Epithelial cell of prostate (primary cell): ENCODE data around the gene IMMP2L.

Source experiments
- DNase-seq: peaks from one replicate; pipeline ENCODE4 v3.0.0-alpha.2; 2011; ENCODE audit warnings: low read depth, low spot score
- H3K27ac ChIP-seq: fragments of 450-650 bp; 2 replicates; pipeline ENCODE4 v1.5.1; 2017; ENCODE audit warnings: mild to moderate bottlenecking

The IMMP2L gene

GRCh38 chr7:111190804-111191203, 371.5 kb downstream of the IMMP2L start:
- no peak overlapping the region for H3K27ac ChIP-seq
- no peak for DNase-seq

- no peak for DNase-seq
- H3K27ac ChIP-seq: no peak overlapping the region
Measured at GRCh38 chr7:111184987-111185386, 377.3 kb downstream of the IMMP2L start.

GRCh38 chr7:111183321-111183720, 379.0 kb downstream of the IMMP2L start:
- no peak for DNase-seq
- no peak overlapping the region for H3K27ac ChIP-seq

- no peak for DNase-seq
Measured at GRCh38 chr7:111180338-111180737, 382.0 kb downstream of the IMMP2L start.

GRCh38 chr7:111175908-111176441, 386.3 kb downstream of the IMMP2L start:
- H3K27ac ChIP-seq: no peak overlapping the region
- no peak for DNase-seq

More at GRCh38 chr7:111180338-111180737, 382.0 kb downstream of the IMMP2L start:
- H3K27ac ChIP-seq: no peak overlapping the region

- no peak overlapping the region for H3K27ac ChIP-seq
- no peak for DNase-seq
Measured at GRCh38 chr7:111174510-111174909, 387.8 kb downstream of the IMMP2L start.

GRCh38 chr7:111173990-111174389, 388.3 kb downstream of the IMMP2L start:
- DNase-seq: no peak
- H3K27ac ChIP-seq: no peak overlapping the region

- H3K27ac ChIP-seq: no peak overlapping the region
Measured at GRCh38 chr7:111173528-111173927, 388.8 kb downstream of the IMMP2L start.

GRCh38 chr7:111172564-111173257, 389.6 kb downstream of the IMMP2L start:
- H3K27ac ChIP-seq: no peak overlapping the region
- DNase-seq: no peak

More at GRCh38 chr7:111173528-111173927, 388.8 kb downstream of the IMMP2L start:
- DNase-seq: no peak

GRCh38 chr7:111168182-111168581, 394.1 kb downstream of the IMMP2L start:
- H3K27ac ChIP-seq: no peak overlapping the region
- no peak for DNase-seq

- H3K27ac ChIP-seq: no peak overlapping the region
Measured at GRCh38 chr7:111164442-111164841, 397.9 kb downstream of the IMMP2L start.

GRCh38 chr7:111162692-111163091, 399.6 kb downstream of the IMMP2L start:
- no peak for DNase-seq
- no peak overlapping the region for H3K27ac ChIP-seq

More at GRCh38 chr7:111164442-111164841, 397.9 kb downstream of the IMMP2L start:
- no peak for DNase-seq

GRCh38 chr7:111160297-111160696, 402.0 kb downstream of the IMMP2L start:
- DNase-seq: no peak
- H3K27ac ChIP-seq: no peak overlapping the region

GRCh38 chr7:111159426-111159825, 402.9 kb downstream of the IMMP2L start:
- no peak for DNase-seq
- no peak overlapping the region for H3K27ac ChIP-seq

- DNase-seq: no peak
- H3K27ac ChIP-seq: no peak overlapping the region
Measured at GRCh38 chr7:111150709-111151108, 411.6 kb downstream of the IMMP2L start.

- no peak overlapping the region for H3K27ac ChIP-seq
- no peak for DNase-seq
Measured at GRCh38 chr7:111147708-111148533, 414.4 kb downstream of the IMMP2L start.

- no peak overlapping the region for H3K27ac ChIP-seq
Measured at GRCh38 chr7:111146136-111146535, 416.2 kb downstream of the IMMP2L start.

GRCh38 chr7:111145472-111145871, 416.8 kb downstream of the IMMP2L start:
- no peak overlapping the region for H3K27ac ChIP-seq
- DNase-seq: no peak

More at GRCh38 chr7:111146136-111146535, 416.2 kb downstream of the IMMP2L start:
- no peak for DNase-seq

- no peak overlapping the region for H3K27ac ChIP-seq
- no peak for DNase-seq
Measured at GRCh38 chr7:111140091-111140865, 422.0 kb downstream of the IMMP2L start.

- peak overlapping the region; percentile 37 for H3K27ac ChIP-seq
- DNase-seq: no peak
Measured at GRCh38 chr7:111138586-111138985, 423.7 kb downstream of the IMMP2L start.
